ENCODE data around the gene UBE3B. TPM values are rescaled to one million over a fixed set of nuclear protein-coding genes. Genes with fewer than 3 reads are reported as not detected.

Gene UBE3B
- total and polyA plus RNA-seq, 2 donors (not counting 1 experiment from before 2014, with no cell fraction given), result 27.2 to 49.7 TPM

DNA sequence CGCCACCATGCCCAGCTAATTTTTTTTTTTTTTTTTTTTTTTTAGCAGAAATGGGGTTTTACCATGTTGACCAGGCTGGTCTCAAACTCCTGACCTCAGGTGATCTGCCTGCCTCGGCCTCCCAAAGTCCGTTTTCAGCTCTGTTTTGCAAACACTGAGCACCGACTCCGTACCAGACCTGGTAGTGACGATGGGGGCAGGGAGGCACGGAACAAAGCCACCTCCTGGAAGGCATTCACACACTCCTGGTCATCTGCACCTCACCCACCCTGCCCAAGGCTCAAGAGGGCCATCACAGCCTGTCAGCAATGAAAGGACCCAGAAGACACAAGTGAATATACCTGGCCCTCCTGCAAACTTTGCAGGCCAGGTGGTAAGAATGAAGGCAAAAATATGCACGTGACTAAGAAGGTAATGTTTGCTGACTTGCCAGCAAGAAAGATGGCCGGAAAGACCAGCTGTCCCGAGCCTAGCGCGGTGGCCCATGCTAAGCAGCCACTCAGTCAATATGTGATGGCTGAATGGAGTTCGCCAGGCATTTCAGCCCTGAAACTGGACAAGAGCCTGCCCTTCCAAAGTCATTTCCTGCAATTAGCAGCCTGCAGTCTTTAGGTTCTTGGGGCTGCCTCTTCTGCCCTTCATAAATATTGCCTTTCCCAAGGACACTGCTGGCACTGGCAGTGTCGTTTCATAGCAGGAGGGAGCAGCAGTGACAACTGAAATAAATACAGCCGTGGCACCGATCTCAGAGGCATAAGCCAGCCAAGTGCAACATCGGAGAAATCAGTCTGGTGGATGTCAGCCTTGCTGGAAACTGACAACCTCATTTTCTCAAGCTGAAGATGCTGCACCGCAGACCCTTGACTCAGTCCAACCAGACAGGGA is 78.2 kb downstream of the UBE3B start:
- no peaks in the 10 kb centered on the region for H3K4me1 ChIP-seq (ENCODE audit: control insufficient read depth, extremely low read depth, insufficient read depth, low read length)
- H3K27ac ChIP-seq (ENCODE audit: insufficient read depth, low read length), result no peak overlapping the region
- no peaks in the 10 kb centered on the region for H4K20me1 ChIP-seq (ENCODE audit: control insufficient read depth, extremely low read depth, insufficient read depth, low read length)
- TF ChIP-seq, protein P1, sequence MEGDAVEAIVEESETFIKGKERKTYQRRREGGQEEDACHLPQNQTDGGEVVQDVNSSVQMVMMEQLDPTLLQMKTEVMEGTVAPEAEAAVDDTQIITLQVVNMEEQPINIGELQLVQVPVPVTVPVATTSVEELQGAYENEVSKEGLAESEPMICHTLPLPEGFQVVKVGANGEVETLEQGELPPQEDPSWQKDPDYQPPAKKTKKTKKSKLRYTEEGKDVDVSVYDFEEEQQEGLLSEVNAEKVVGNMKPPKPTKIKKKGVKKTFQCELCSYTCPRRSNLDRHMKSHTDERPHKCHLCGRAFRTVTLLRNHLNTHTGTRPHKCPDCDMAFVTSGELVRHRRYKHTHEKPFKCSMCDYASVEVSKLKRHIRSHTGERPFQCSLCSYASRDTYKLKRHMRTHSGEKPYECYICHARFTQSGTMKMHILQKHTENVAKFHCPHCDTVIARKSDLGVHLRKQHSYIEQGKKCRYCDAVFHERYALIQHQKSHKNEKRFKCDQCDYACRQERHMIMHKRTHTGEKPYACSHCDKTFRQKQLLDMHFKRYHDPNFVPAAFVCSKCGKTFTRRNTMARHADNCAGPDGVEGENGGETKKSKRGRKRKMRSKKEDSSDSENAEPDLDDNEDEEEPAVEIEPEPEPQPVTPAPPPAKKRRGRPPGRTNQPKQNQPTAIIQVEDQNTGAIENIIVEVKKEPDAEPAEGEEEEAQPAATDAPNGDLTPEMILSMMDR (conservative IDR thresholded peaks at IDR 0.05 in 1 of 2, IDR thresholded peaks at IDR 0.05 in 1 of 2; ENCODE audit: low read depth in 1 of 2, low read length in 2 of 2), result no peak
- TF ChIP-seq EZH2 (IDR thresholded peaks at IDR 0.05; ENCODE audit: low read length, missing control alignments), result no peak
- H3K79me2 ChIP-seq (ENCODE audit: control insufficient read depth, insufficient read depth, low read length), result no peaks in the 10 kb centered on the region
- H2AFZ ChIP-seq (ENCODE audit: low read length), result no peak overlapping the region
- no peak for DNase-seq (ENCODE audit: low read depth in 2 of 2)
- H3K27me3 ChIP-seq (ENCODE audit: control insufficient read depth, insufficient read depth, low read length), result peaks cover 23% of the 10 kb centered on the region
- H3K4me3 ChIP-seq (replicated peaks in 1 of 4; ENCODE audit: control extremely low read depth in 1 of 4, insufficient read depth in 1 of 4, low read depth in 3 of 4, low read length in 4 of 4), result no peak overlapping the region
- no peaks in the 10 kb centered on the region for H3K36me3 ChIP-seq (ENCODE audit: control insufficient read depth, insufficient read depth, low read length)
- H3K4me2 ChIP-seq (ENCODE audit: extremely low read depth, insufficient read depth, low read length), result no peak overlapping the region
- H3K9me3 ChIP-seq (ENCODE audit: control insufficient read depth, insufficient read depth, low read depth, low read length), result no peaks in the 10 kb centered on the region
- H3K9ac ChIP-seq (ENCODE audit: insufficient read depth, low read length), result no peak overlapping the region

DNA sequence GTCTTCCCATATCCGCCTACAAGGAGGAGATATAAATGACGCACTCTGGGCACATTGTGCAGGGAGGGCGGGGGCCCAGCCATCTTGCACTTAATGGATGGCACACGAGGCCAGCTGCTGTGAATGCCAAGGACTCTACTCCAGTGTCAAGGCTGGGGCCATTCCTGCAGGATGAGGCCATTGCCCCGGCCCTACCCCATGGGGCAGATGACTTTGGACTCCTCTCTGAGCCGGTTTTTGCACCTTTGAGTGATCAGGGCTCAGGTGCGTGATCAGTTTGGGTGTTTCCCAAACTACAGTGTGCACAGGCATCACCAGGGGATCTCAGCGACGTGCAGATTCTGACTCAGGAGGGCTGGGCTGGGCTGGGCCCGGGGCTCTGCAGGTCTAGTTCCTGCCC is 79.8 kb downstream of the UBE3B start:
- Histone ChIP-seq H3K79me2 (ENCODE audit: control insufficient read depth, insufficient read depth, low read length) (no peaks in the 10 kb centered on the region), H3K4me1 (ENCODE audit: control insufficient read depth, extremely low read depth, insufficient read depth, low read length) (no peaks in the 10 kb centered on the region), H3K27me3 (ENCODE audit: control insufficient read depth, insufficient read depth, low read length) (peaks cover 14% of the 10 kb centered on the region), H2AFZ (ENCODE audit: low read length) (no peak overlapping the region), H3K36me3 (ENCODE audit: control insufficient read depth, insufficient read depth, low read length) (no peaks in the 10 kb centered on the region), H3K4me3 (replicated peaks in 1 of 4; ENCODE audit: control extremely low read depth in 1 of 4, insufficient read depth in 1 of 4, low read depth in 3 of 4, low read length in 4 of 4) (no peak overlapping the region), H3K4me2 (ENCODE audit: extremely low read depth, insufficient read depth, low read length) (no peak overlapping the region), H3K9me3 (ENCODE audit: control insufficient read depth, insufficient read depth, low read depth, low read length) (no peaks in the 10 kb centered on the region), H4K20me1 (ENCODE audit: control insufficient read depth, extremely low read depth, insufficient read depth, low read length) (no peaks in the 10 kb centered on the region), H3K9ac (ENCODE audit: insufficient read depth, low read length) (no peak overlapping the region), H3K27ac (ENCODE audit: insufficient read depth, low read length) (no peak overlapping the region)
- TF ChIP-seq, protein P1 (conservative IDR thresholded peaks at IDR 0.05 in 1 of 2, IDR thresholded peaks at IDR 0.05 in 1 of 2; ENCODE audit: low read depth in 1 of 2, low read length in 2 of 2), result no peak
- TF ChIP-seq EZH2 (IDR thresholded peaks at IDR 0.05; ENCODE audit: low read length, missing control alignments), result no peak
- DNase-seq (ENCODE audit: low read depth in 2 of 2), result no peak

DNA sequence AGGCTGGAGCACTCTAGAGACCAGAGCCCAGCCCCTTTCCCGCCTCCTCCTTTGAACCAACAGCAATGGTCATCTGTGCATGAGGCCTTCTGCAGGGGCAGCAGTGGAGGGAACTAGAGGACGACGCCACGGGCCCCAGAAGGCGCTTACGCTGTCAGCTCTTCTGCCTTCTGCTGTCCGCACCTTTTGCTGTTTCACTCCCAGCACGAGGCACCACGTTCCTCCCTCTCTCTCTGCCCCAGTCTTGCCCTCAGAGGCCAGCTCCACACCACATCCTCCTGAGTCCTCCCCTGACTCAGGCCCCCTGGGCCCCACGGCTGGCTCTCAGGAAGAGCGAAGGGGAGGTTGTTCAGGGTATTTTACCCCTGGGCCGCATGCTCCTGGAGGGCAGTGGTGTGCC is 80.4 kb downstream of the UBE3B start:
- Histone ChIP-seq H3K36me3 (ENCODE audit: control insufficient read depth, insufficient read depth, low read length) (no peaks in the 10 kb centered on the region), H4K20me1 (ENCODE audit: control insufficient read depth, extremely low read depth, insufficient read depth, low read length) (no peaks in the 10 kb centered on the region), H3K79me2 (ENCODE audit: control insufficient read depth, insufficient read depth, low read length) (no peaks in the 10 kb centered on the region), H3K4me2 (ENCODE audit: extremely low read depth, insufficient read depth, low read length) (no peak overlapping the region), H3K4me1 (ENCODE audit: control insufficient read depth, extremely low read depth, insufficient read depth, low read length) (no peaks in the 10 kb centered on the region), H3K27ac (ENCODE audit: insufficient read depth, low read length) (no peak overlapping the region), H3K9me3 (ENCODE audit: control insufficient read depth, insufficient read depth, low read depth, low read length) (no peaks in the 10 kb centered on the region), H3K4me3 (replicated peaks in 1 of 4; ENCODE audit: control extremely low read depth in 1 of 4, insufficient read depth in 1 of 4, low read depth in 3 of 4, low read length in 4 of 4) (no peak overlapping the region), H3K27me3 (ENCODE audit: control insufficient read depth, insufficient read depth, low read length) (peaks cover 9% of the 10 kb centered on the region), H3K9ac (ENCODE audit: insufficient read depth, low read length) (no peak overlapping the region), H2AFZ (ENCODE audit: low read length) (no peak overlapping the region)
- DNase-seq (ENCODE audit: low read depth in 2 of 2), result no peak
- TF ChIP-seq EZH2 (IDR thresholded peaks at IDR 0.05; ENCODE audit: low read length, missing control alignments), result no peak
- TF ChIP-seq, protein P1 (conservative IDR thresholded peaks at IDR 0.05 in 1 of 2, IDR thresholded peaks at IDR 0.05 in 1 of 2; ENCODE audit: low read depth in 1 of 2, low read length in 2 of 2), result no peak

All from fibroblast of lung (primary cell).